Superior temporal gyrus (tissue), 1 donor: ENCODE measurements around the gene REV3L.

Experiments
- DNase-seq: peaks from one replicate; pipeline ENCODE4 v3.0.0-alpha.2; 2016; ENCODE audit errors: extremely low spot score

The REV3L gene

GRCh38 chr6:111427341-111428116 lies 55.5 kb downstream of the REV3L start:
- no peak for DNase-seq

GRCh38 chr6:111423960-111424846 lies 58.8 kb downstream of the REV3L start:
- peak; percentile 84 for DNase-seq

GRCh38 chr6:111423055-111423633 lies 59.9 kb downstream of the REV3L start:
- no peak for DNase-seq

GRCh38 chr6:111418971-111419693 lies 63.9 kb downstream of the REV3L start:
- no peak for DNase-seq

- DNase-seq = no peak
Observed at GRCh38 chr6:111417946-111418345, 65.1 kb downstream of the REV3L start.

- peak; percentile 86 for DNase-seq
Observed at GRCh38 chr6:111417181-111417585, 65.8 kb downstream of the REV3L start.

- no peak for DNase-seq
Observed at GRCh38 chr6:111416529-111416928, 66.5 kb downstream of the REV3L start.

- no peak for DNase-seq
Observed at GRCh38 chr6:111414373-111414772, 68.6 kb downstream of the REV3L start.

GRCh38 chr6:111411978-111412566 lies 70.9 kb downstream of the REV3L start:
- DNase-seq = no peak

GRCh38 chr6:111411046-111411445 lies 72.0 kb downstream of the REV3L start:
- no peak for DNase-seq

GRCh38 chr6:111410371-111410770 lies 72.6 kb downstream of the REV3L start:
- no peak for DNase-seq

GRCh38 chr6:111409430-111409829 lies 73.6 kb downstream of the REV3L start:
- no peak for DNase-seq

GRCh38 chr6:111407686-111408085 lies 75.3 kb downstream of the REV3L start:
- no peak for DNase-seq

- DNase-seq = peak; percentile 55
Observed at GRCh38 chr6:111406200-111406721, 76.8 kb downstream of the REV3L start.

GRCh38 chr6:111403388-111403787 lies 79.6 kb downstream of the REV3L start:
- no peak for DNase-seq

- no peak for DNase-seq
Observed at GRCh38 chr6:111399626-111400025, 83.4 kb downstream of the REV3L start.

GRCh38 chr6:111388681-111389080 lies 94.3 kb downstream of the REV3L start:
- DNase-seq = no peak

GRCh38 chr6:111382476-111383294 lies 100.3 kb downstream of the REV3L start:
- no peak for DNase-seq

- DNase-seq = no peak
Observed at GRCh38 chr6:111381728-111382127, 101.3 kb downstream of the REV3L start.

- DNase-seq = no peak
Observed at GRCh38 chr6:111381123-111381522, 101.9 kb downstream of the REV3L start.
